ENCODE data around the gene MFAP5.
"Not testable (repeated sequence)": the region's sequence is repeated elsewhere in the genome, so short reads cannot be mapped to it uniquely, and the experiment has no call there.

The MFAP5 gene

GRCh38 chr12:8629486-8630033, 33.1 kb downstream of the MFAP5 start:
- DNase-seq (ENCODE audit: low spot score): no peak

- no peak for DNase-seq (ENCODE audit: low spot score)
Observed at GRCh38 chr12:8628731-8629130, 33.9 kb downstream of the MFAP5 start.

GRCh38 chr12:8624750-8625149, 37.9 kb downstream of the MFAP5 start:
- not testable (repeated sequence) for DNase-seq (ENCODE audit: low spot score)

- DNase-seq (ENCODE audit: low spot score): peak; percentile 41
Observed at GRCh38 chr12:8622646-8623045, 40.0 kb downstream of the MFAP5 start.

- no peak for DNase-seq (ENCODE audit: low spot score)
Observed at GRCh38 chr12:8615206-8615605, 47.4 kb downstream of the MFAP5 start.

GRCh38 chr12:8613881-8614280, 48.7 kb downstream of the MFAP5 start:
- not testable (repeated sequence) for DNase-seq (ENCODE audit: low spot score)

- no peak for DNase-seq (ENCODE audit: low spot score)
Observed at GRCh38 chr12:8612629-8613028, 50.0 kb downstream of the MFAP5 start, which contains the start of gene AICDA. Gene AICDA, minus strand, starts transcription at chr12:8612859. Its CDS starts 92 bp downstream, at chr12:8612767.

GRCh38 chr12:8609061-8609570, 53.5 kb downstream of the MFAP5 start:
- DNase-seq (ENCODE audit: low spot score): peak; percentile 60

GRCh38 chr12:8606890-8607289, 55.7 kb downstream of the MFAP5 start:
- DNase-seq (ENCODE audit: low spot score): no peak

- DNase-seq (ENCODE audit: low spot score): no peak
Observed at GRCh38 chr12:8605057-8605456, 57.6 kb downstream of the MFAP5 start.

- DNase-seq (ENCODE audit: low spot score): no peak
Observed at GRCh38 chr12:8603856-8604255, 58.8 kb downstream of the MFAP5 start.

GRCh38 chr12:8603286-8603685, 59.3 kb downstream of the MFAP5 start:
- DNase-seq (ENCODE audit: low spot score): no peak

- DNase-seq (ENCODE audit: low spot score): no peak
Observed at GRCh38 chr12:8596561-8596960, 66.1 kb downstream of the MFAP5 start.

Data from COLO829 (cell line).